Calu3 (cell line): ENCODE measurements around the gene KCTD2. TPM values are rescaled to one million over a fixed set of nuclear protein-coding genes. Genes with fewer than 3 reads are reported as not detected.

Experiments used
- BruUV-seq: library from RNA; stranded (reverse); fragments of 400-500 nt; replicated peaks from 2 replicates; lab custom pipeline; 2021; lab: Mats Ljungman, UMichigan
- CTCF ChIA-PET: fragments of 300-600 bp; sonication (Branson Sonifier 250); formaldehyde crosslinking; loops from one replicate; lab custom pipeline; 2022; ENCODE audit warnings: antibody characterized with exemption; lab: Charles Lee
- DNase-seq: peaks from one replicate; pipeline ENCODE4 v3.0.0; 2022
- H3K27ac Mint-ChIP-seq: one replicate; pipeline ENCODE4 v1.8.0; 2022; ENCODE audit warnings: mixed read lengths; ENCODE audit not compliant: unreplicated experiment
- H3K27me3 Mint-ChIP-seq: one replicate; pipeline ENCODE4 v1.8.0; 2022; ENCODE audit warnings: mixed read lengths; ENCODE audit not compliant: unreplicated experiment
- H3K36me3 Mint-ChIP-seq: one replicate; pipeline ENCODE4 v1.8.0; 2022; ENCODE audit warnings: mild to moderate bottlenecking, moderate library complexity, mixed read lengths; ENCODE audit not compliant: insufficient read depth, unreplicated experiment
- H3K4me1 Mint-ChIP-seq: one replicate; pipeline ENCODE4 v1.8.0; 2022; ENCODE audit warnings: mild to moderate bottlenecking, low read depth, mixed read lengths; ENCODE audit not compliant: unreplicated experiment
- H3K4me3 Mint-ChIP-seq: one replicate; pipeline ENCODE4 v1.8.0; 2022; ENCODE audit warnings: mild to moderate bottlenecking, low read depth, moderate library complexity, mixed read lengths; ENCODE audit not compliant: unreplicated experiment
- H3K9me3 Mint-ChIP-seq: one replicate; pipeline ENCODE4 v1.8.0; 2022; ENCODE audit warnings: low read depth, mixed read lengths; ENCODE audit not compliant: unreplicated experiment
- intact Hi-C: fragments of 100-400 bp; cut with micrococcal nuclease; formaldehyde crosslinking; loops from one replicate; pipeline ENCODE4 v1.10.0; 2022; ENCODE audit not compliant: unreplicated experiment
- total RNA-seq: library from RNA; stranded (reverse); gene quantifications from 2 replicates; pipeline ENCODE4 v1.2.3, GENCODE V29; 2022
- TF ChIP-seq, protein P1 (sequence below): fragments of 200-600 bp; IDR thresholded peaks from one replicate; pipeline ENCODE4 v1.8.0; 2022; ENCODE audit warnings: antibody characterized with exemption; ENCODE audit not compliant: unreplicated experiment

Gene KCTD2
- total RNA-seq, 1 experiment from 2014 or later: 24.4 TPM

DNA sequence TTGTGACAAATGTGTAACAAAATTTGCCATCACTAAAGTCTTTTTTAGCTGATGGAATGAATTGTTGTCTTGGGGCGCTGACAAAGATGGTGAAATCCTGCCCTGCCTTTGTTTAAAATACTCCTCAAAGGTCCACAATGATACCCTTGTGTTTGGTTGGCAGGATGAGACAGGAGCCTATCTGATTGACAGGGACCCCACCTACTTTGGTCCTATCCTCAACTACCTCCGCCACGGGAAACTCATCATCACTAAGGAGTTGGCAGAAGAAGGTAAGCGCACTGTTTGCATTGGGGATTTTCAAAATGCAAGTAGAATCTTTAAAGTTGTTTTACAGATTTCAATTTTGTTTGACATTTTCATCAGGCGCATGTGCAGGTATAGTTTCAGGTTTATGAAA is 2.0 kb downstream of the KCTD2 start:
- no peak for DNase-seq
- TF ChIP-seq, protein P1, sequence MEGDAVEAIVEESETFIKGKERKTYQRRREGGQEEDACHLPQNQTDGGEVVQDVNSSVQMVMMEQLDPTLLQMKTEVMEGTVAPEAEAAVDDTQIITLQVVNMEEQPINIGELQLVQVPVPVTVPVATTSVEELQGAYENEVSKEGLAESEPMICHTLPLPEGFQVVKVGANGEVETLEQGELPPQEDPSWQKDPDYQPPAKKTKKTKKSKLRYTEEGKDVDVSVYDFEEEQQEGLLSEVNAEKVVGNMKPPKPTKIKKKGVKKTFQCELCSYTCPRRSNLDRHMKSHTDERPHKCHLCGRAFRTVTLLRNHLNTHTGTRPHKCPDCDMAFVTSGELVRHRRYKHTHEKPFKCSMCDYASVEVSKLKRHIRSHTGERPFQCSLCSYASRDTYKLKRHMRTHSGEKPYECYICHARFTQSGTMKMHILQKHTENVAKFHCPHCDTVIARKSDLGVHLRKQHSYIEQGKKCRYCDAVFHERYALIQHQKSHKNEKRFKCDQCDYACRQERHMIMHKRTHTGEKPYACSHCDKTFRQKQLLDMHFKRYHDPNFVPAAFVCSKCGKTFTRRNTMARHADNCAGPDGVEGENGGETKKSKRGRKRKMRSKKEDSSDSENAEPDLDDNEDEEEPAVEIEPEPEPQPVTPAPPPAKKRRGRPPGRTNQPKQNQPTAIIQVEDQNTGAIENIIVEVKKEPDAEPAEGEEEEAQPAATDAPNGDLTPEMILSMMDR: no peak
- Mint-ChIP-seq H3K4me3 (no peak overlapping the region), H3K27ac (no peak overlapping the region), H3K4me1 (peaks cover 24% of the 10 kb centered on the region), H3K27me3 (no peaks in the 10 kb centered on the region), H3K9me3 (no peaks in the 10 kb centered on the region), H3K36me3 (peaks cover 68% of the 10 kb centered on the region)
- no TSS peak for BruUV-seq
- intact Hi-C loops: no loop called here
- CTCF ChIA-PET: interaction anchor here (1.3 kb wide), 1 partner anchor 14 kb away, joined by 3 read pairs; no protein-coding TSS in a partner anchor

DNA sequence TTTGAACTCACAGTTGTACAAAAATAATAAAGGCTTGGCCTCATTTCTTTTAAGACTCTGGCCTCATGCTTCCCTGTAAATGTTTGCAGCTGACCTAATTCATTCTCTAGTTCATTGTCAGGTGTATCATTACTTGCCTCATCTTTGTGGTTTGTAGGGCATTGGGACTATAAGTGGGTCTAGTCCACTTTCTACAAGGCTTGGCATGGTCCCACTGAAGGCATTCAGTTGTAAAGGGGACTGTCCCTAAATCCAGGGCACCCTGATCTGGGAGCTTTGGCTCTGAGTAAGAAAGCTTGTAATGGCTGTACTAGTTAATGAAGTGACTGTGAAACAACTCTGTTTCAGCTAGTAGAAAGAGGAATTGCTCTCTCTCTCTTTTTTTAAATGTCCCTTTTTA is 2.7 kb downstream of the KCTD2 start:
- peaks cover 22% of the 10 kb centered on the region for H3K4me1 Mint-ChIP-seq
- no peak for DNase-seq
- intact Hi-C loops: no loop called here
- CTCF ChIA-PET: interaction anchor here (0.8 kb wide), 1 partner anchor 14 kb away, joined by 3 read pairs; no protein-coding TSS in a partner anchor
- no peak overlapping the region for H3K4me3 Mint-ChIP-seq
- peaks cover 64% of the 10 kb centered on the region for H3K36me3 Mint-ChIP-seq
- TF ChIP-seq, protein P1: no peak
- no peaks in the 10 kb centered on the region for H3K27me3 Mint-ChIP-seq
- H3K9me3 Mint-ChIP-seq: no peaks in the 10 kb centered on the region
- no peak overlapping the region for H3K27ac Mint-ChIP-seq
- BruUV-seq: no TSS peak

DNA sequence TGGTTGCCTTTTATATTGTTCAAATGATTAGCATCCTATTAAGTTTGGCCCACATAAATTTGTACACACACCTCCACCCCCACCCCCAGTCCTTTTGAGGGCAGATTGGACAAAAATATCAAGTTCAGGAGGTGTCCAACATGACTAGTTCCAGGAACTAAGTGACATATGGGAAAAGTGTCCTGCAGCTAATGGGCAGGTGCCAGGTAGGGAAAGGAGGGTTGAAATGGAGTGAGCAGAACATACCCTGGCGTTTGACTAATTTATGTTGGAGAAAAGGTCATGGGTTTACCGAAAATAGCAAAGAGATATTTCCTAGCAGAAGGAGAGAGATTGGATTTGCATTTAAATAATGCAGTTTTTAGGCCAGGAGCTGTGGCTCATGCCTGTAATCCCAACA is 4.9 kb downstream of the KCTD2 start:
- DNase-seq: no peak
- intact Hi-C loops: no loop called here
- no peak overlapping the region for H3K27ac Mint-ChIP-seq
- H3K9me3 Mint-ChIP-seq: no peaks in the 10 kb centered on the region
- H3K27me3 Mint-ChIP-seq: no peaks in the 10 kb centered on the region
- peaks cover 50% of the 10 kb centered on the region for H3K36me3 Mint-ChIP-seq
- H3K4me1 Mint-ChIP-seq: peaks cover 10% of the 10 kb centered on the region
- TF ChIP-seq, protein P1: no peak
- H3K4me3 Mint-ChIP-seq: no peak overlapping the region
- CTCF ChIA-PET: no interaction called here
- no TSS peak for BruUV-seq

GRCh38 chr17:75059369-75060345 is 12.6 kb downstream of the KCTD2 start:
- no TSS peak for BruUV-seq
- H3K4me3 Mint-ChIP-seq: no peak overlapping the region
- no peak for DNase-seq
- peaks cover 33% of the 10 kb centered on the region for H3K36me3 Mint-ChIP-seq
- no peaks in the 10 kb centered on the region for H3K9me3 Mint-ChIP-seq
- CTCF ChIA-PET: interaction anchor here (0.6 to 1.4 kb wide), 13 partner anchors 28 to 449 kb away, joined by 3 to 6 read pairs (median 4); partner anchors contain the start of genes ARMC7 and SLC16A5
- intact Hi-C loops: no loop called here
- H3K4me1 Mint-ChIP-seq: no peaks in the 10 kb centered on the region
- no peak overlapping the region for H3K27ac Mint-ChIP-seq
- TF ChIP-seq, protein P1: peak; percentile 17
- H3K27me3 Mint-ChIP-seq: no peaks in the 10 kb centered on the region
